Left ventricle myocardium superior (tissue), 1 donor: ENCODE results near the gene SMTNL2. TPM values are rescaled to one million over a fixed set of nuclear protein-coding genes. Genes with fewer than 3 reads are reported as not detected.

Experiments
- ATAC-seq: fragments of 200-7000 bp; cut with Tn5 transposase; one replicate; pipeline ENCODE4 v1.9.1; 2020; ENCODE audit warnings: mild to moderate bottlenecking, moderate library complexity
- DNase-seq: peaks from one replicate; pipeline ENCODE4 v3.0.0-alpha.2; 2020
- intact Hi-C: fragments of 100-400 bp; cut with micrococcal nuclease; formaldehyde crosslinking; loops from one replicate; pipeline ENCODE4 v1.11.0; 2022
- long read RNA-seq: library from polyadenylated mRNA; unstranded; transcript quantifications from one replicate; pipeline ENCODE4 v2.0.0, GENCODE V29; 2021
- total RNA-seq: library from RNA; stranded (reverse); fragmentation: NEBNext Ultra II Directional; extraction: Animal tissue kit (Norgen Biotek cat#: 25700); gene quantifications from one replicate; pipeline ENCODE4 v1.2.1, GENCODE V29; 2021
- donor health status: DM: no; HTN: yes; CAD: no; lungs with severe emphysema.

The SMTNL2 gene
- 47.4 TPM for total RNA-seq
- long read RNA-seq, transcript SMTNL2-202 (8 exons, 2,280 nt): major isoform, 29 of 82 reads
- long read RNA-seq, partial matches to known transcripts: 17 of 82 reads
- long read RNA-seq, other reads (novel, unspliced or antisense): 34 of 82 reads

DNA sequence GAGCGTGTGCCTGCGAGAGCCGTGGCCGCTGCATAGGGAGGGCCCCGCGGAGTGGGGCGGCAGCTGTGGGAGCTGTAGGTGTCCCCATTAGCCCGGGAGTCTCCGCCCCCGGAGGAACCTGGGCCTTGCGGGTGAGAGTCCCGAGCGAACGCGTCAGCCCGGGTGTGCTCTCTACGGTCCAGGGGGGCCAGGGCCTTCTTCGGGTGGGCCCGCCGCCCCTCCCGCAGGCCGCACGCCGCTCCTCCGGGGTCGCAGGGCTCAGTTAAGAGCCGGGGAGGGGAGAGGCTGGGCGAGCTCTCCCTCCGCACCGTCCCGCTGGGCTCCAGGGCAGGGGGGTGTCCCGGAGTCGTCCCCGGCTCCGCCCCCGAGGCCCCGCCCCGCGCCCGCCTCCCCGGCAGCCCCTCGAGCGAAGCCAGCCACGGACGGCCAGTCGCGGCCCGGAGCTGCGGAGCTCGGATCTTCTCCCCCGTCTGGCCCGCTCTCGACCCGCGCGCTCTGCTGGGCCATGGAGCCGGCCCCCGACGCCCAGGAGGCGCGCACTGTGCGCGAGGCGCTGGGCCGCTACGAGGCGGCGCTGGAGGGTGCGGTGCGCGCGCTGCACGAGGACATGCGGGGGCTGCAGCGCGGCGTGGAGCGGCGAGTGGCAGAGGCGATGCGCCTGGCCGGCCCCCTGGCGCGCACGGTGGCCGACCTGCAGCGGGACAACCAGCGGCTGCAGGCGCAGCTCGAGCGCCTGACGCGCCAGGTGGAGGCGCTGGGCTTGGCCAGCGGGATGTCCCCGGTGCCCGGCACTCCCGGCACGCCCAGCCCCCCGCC is at the start of gene SMTNL2:
Gene SMTNL2, plus strand, starts transcription at position 429 of the 816 bp plus-strand sequence. Its CDS starts 77 bp downstream, at position 506.
- peak; percentile 86 for DNase-seq
- intact Hi-C loops: no loop called here
- peak; percentile 84 for ATAC-seq

DNA sequence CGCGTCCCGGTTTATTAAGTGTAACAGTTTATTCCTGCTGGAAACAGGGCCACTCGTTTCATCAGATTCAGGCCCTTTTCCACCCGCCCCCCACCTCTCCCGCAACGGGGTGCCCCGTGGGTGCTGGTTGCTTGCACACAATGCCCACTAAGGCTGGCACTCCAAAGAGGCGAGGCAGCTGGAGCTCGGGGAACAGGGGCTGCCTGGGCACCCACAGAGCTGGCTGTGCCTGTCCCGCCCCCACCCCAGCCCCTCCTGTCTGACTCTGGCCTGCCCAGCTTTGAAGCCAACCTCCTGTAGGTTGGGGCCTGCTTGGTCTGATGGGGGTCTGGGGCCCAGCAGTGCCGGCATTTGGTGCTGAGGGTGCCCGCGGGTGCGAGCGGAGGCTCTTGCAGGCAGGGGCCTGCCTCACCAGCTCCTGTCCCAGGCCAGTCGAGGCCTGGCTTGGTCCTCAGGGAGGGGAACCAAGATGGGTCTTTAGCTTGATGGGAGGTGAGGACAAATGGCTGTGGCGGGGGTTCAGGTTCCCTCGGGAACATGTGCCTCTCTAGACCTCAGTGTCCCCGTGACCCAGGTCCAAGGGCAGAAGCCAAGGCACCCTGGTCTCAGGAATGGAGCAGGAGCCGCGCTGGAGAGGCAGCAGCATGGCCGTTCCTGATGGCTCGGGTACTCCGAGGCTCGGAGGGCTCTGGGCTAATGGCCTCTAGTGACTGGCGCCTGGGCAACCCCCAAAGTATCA is 49.2 kb upstream of the SMTNL2 start:
- DNase-seq (no peak), ATAC-seq (no peak)
- intact Hi-C loops: no loop called here

DNA sequence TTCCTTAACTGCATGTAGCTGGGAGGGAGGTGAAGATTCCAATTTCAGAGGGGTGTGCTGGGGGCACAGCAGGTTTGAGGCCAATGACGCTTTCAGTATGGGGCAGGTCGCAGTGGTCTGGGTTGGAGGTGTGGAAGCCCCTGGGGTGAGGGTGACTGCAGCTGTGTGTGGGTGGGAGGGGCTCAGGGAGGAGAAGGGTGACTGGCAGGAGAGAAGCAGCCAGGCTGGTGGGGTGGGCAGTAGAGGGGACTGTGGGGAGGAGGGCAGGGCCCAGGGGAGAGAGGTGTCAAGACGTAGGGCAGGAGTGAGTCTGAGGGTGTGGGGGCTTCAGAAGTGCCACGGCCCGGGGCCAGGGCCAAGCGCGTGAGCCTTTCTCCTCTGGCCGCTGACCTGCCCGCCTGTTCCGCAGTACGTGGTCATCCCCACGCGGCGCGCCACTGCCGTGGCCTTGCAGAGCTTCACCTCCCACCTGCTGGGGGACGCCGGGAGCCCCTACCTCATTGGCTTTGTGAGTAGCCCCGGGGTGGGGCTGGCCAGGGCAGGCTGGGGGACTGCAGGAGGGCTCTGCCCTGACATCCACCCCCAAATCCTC is 48.6 kb upstream of the SMTNL2 start:
- DNase-seq (no peak), ATAC-seq (no peak)
- intact Hi-C loops: no loop called here

DNA sequence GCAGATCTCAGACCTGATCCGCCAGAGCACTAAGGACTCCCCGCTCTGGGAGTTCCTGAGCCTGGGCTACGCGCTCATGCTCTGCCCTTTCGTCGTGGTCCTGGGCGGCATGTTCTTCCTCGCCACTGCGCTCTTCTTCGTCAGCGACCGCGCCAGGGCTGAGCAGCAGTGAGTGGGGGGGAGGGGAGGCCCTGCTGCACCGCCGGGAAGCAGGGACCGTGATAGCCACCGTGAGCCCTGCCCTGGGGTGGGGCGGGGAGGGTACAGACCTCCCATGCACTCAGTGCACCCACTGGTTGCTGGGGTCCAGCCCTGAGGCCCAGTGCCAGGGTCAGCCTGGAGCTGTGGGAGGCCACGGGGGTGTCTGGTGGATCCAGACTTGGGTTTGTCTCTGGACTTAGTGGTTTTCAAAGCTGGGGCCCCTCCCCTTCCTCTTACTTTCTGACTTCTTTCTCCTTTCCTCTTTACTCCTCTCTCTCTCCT is 48.0 kb upstream of the SMTNL2 start:
- intact Hi-C loops: no loop called here
- DNase-seq (no peak), ATAC-seq (peak; percentile 6)

- ATAC-seq: peak; percentile 45
- intact Hi-C loops: no loop called here
- DNase-seq: peak; percentile 58
These were observed 47.5 kb upstream of the SMTNL2 start for GRCh38 chr17:4536742-4537411.

DNA sequence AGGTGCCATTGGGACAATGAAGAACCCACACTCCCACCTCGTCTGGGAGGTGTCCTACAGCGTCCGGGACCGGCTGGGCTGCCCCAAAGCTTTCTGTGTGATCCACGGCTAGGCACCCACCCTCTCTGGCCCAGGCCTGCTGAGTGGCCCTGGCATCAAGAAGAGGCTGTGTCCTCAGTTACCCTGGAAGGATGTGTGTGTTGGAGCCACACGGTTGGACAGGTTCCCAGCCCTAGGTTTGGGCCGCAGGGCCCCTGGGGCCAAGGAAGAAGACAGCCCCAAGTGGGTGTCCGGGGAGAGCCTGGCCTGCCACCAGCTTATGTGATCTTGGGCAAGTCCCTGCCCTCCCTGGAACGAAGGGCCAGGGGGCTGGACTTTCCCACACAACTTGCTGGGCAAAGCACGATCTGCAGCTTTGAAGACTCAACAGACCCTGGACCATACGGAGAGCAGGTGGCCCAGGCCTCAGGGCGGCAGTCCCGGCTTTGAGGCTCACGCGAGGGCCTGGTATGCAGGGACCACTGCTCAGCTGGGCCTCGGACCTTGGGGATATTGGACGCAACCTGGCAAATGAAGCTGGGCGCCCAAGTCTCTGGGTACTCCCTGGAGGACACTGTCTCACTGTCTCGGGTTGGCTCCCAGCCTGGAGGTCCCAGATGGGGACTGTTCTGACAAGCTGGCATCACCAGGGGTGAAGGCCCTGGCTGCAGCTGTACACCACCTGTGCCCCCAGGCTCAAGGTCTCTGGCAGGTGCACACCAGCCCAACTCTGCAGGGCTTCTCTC is 46.7 kb upstream of the SMTNL2 start:
- ATAC-seq: peak; percentile 34
- intact Hi-C loops: no loop called here
- DNase-seq: no peak

GRCh38 chr17:4538236-4539002 is 45.9 kb upstream of the SMTNL2 start:
- intact Hi-C loops: no loop called here
- no peak for DNase-seq
- ATAC-seq: no peak

DNA sequence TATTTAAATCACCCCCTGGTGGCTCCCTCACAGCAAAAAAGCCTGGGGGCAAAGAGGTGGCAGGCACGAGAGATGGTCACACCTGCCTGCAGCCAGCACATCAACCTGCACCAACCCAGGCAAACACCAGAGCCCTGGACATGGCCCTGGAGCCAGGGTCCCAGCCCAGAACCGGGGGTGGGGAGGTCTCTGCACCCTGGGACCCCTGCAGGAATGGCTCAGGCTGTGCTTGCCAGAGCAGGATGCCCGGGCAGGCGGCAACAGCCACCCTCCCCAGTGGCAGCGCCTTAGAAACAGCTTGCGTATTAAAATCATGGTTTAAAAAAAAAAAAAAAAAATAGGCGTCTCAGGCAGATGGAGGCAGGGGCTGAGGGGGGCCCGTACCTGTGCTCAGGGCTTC is 45.3 kb upstream of the SMTNL2 start:
- no peak for ATAC-seq
- intact Hi-C loops: no loop called here
- no peak for DNase-seq

- DNase-seq (no peak), ATAC-seq (no peak)
- intact Hi-C loops: no loop called here
These were observed 44.6 kb upstream of the SMTNL2 start for GRCh38 chr17:4539576-4540223.

DNA sequence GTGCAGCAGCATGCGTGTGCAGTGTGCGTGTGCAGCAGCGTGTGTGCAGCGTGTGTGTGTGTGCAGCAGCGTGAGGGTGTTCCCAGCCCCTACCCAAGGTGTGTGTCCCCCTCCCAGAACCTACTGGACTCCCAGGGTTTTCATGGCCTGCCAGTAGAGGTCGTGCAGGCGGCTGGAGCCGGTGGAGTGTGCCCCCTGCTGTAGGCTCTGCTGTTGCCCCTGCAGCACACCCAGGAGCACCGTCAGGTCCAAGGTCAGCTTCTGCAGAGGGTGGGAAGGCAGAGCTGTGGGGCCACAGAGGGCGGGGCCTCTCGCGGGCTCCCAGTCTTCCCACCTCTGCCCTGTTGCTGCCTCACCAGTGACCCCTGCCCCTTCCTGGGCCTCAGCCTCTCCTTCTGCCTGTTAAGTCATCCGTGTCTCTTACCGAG is 44.1 kb upstream of the SMTNL2 start:
- intact Hi-C loops: no loop called here
- no peak for ATAC-seq
- DNase-seq: no peak

- intact Hi-C loops: no loop called here
- DNase-seq: peak; percentile 28
- peak; percentile 2 for ATAC-seq
These were observed 43.5 kb upstream of the SMTNL2 start for GRCh38 chr17:4540687-4541327.

DNA sequence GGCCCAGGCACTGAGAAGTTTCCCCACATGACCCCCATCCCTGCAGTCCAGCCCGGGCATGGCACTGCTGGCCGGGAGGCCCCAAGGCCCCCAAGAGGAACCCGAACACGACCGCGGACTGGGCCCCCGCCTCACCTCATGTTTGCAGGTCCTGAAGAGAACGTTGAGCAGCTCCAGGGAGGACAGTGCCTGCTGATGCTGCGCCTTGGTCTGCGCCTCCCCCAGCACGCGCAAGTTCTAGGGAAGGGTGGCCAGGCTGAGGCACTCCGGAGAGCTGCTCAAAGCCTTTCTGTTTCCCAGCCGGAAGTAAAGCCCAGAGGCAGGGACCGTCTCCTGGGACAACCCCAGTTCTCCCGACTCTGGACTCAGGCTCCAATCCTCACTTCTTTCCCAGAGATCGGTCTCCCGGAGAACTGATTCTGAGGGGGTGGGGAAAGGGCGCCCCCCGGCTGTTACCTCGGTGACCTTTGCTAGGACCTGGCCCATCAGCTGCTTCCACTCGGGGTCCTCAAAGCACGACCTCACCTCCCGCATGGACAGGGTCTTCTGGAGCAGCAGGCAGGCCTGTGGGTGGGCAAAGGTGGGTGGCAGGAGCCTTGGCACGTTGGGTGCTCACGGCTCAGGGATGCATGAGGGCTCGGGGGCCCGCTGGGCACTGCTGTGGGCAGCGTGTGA is 42.9 kb upstream of the SMTNL2 start:
- no peak for ATAC-seq
- intact Hi-C loops: no loop called here

GRCh38 chr17:4542003-4542725 is 42.2 kb upstream of the SMTNL2 start:
- intact Hi-C loops: no loop called here
- ATAC-seq: no peak
- DNase-seq: peak; percentile 25

More for the DNA sequence above, 42.9 kb upstream of the SMTNL2 start:
- peak; percentile 35 for DNase-seq

GRCh38 chr17:4542726-4543191 is 41.6 kb upstream of the SMTNL2 start:
- ATAC-seq (no peak), DNase-seq (peak; percentile 21)
- intact Hi-C loops: no loop called here

DNA sequence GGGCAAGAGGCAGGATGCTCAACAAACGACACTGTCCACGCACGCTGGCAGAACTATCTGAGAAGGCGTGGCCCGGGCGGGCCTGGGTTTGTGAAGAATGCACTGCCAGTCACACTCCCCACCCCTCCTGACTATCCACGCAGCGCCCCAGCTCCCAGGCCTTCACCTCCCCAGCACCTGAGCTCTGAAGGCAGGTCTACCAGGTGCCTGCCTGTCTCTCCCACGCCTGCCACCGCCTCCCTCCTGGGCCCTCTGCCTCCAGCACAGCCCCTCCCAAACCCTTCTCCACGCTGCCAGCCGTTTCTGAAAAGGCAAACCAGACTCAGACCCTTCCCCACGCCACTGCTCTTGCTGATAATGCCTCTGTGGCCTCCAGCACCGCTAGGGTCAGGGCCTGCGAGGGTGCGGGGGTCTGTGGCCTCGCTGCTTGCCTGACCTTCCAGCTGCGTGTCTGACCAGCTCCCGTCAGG is 40.7 kb upstream of the SMTNL2 start:
- ATAC-seq (no peak), DNase-seq (peak; percentile 24)
- intact Hi-C loops: no loop called here
